ENCODE data around the gene APOBEC4. TPM values are rescaled to one million over a fixed set of nuclear protein-coding genes. Genes with fewer than 3 reads are reported as not detected.

The APOBEC4 gene
- total and polyA plus RNA-seq, 2 of the 4 experiments (the other 2 are of a cell fraction): not detected

DNA sequence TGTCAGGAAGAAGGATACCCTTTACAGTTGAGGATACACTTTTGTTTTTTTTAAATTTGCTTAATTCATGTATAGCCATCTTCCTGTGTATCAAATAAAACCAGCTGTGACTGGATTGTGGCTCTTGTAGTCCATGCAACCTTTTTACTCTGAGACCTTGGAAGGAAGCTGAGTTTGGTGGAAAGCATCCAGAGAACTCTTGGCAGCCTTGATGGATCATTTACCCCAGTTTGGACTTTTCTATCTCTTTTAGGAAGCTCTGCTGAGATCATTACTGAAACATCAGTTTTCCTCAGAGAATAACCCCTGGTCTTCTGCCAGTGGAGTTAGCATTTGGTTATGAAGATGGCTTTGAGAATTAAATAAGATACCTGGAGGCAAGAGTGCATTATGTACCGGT lies 21.2 kb upstream of the APOBEC4 start:
- Histone ChIP-seq H3K14ac (replicated peaks; ENCODE audit: low read depth, low read length) (no peak overlapping the region), H3K56ac (ENCODE audit: extremely low read depth, insufficient read depth, low read length) (no peak overlapping the region), H2BK120ac (ENCODE audit: low read depth, low read length) (no peak overlapping the region), H4K20me1 (ENCODE audit: insufficient read depth, low read length) (no peaks in the 10 kb centered on the region), H3K18ac (ENCODE audit: low read depth, low read length) (no peak overlapping the region), H3K27ac (ENCODE audit: insufficient read depth, low read length) (no peak overlapping the region), H3K9ac (ENCODE audit: low read depth, low read length) (no peak overlapping the region), H3K4ac (ENCODE audit: low read depth, low read length) (no peak overlapping the region), H2AK5ac (ENCODE audit: low read depth, low read length) (no peak overlapping the region), H3K4me3 (ENCODE audit: insufficient read depth, low read depth, low read length) (no peak overlapping the region), H2BK5ac (ENCODE audit: low read depth, low read length, poor library complexity, severe bottlenecking) (no peak overlapping the region), H4K8ac (ENCODE audit: low read depth in 2 of 2, low read length in 2 of 2) (no peak overlapping the region), H3K4me2 (ENCODE audit: low read depth, low read length) (no peak overlapping the region), H3K79me1 (ENCODE audit: low read depth in 1 of 2, low read length in 2 of 2) (peaks cover 0 to 4% of the 10 kb centered on the region in 2 experiments; a peak in 2 of 4 replicates), H3K23ac (ENCODE audit: low read depth, low read length) (no peak overlapping the region), H3K4me1 (ENCODE audit: control insufficient read depth, insufficient read depth, low read length) (no peaks in the 10 kb centered on the region; the same call in 1 of the 2 replicates), H3K27me3 (ENCODE audit: control insufficient read depth, insufficient read depth, low read length) (no peaks in the 10 kb centered on the region), H4K91ac (ENCODE audit: insufficient read depth, low read depth, low read length) (no peak overlapping the region), H2AFZ (replicated peaks; ENCODE audit: low read length, poor library complexity) (no peak overlapping the region), H4K5ac (ENCODE audit: low read depth, low read length) (no peak overlapping the region), H2BK15ac (ENCODE audit: low read depth, low read length) (no peak overlapping the region), H3K9me3 (ENCODE audit: control insufficient read depth, insufficient read depth, low read length) (no peaks in the 10 kb centered on the region), H3K9me1 (ENCODE audit: insufficient read depth, low read length) (no peaks in the 10 kb centered on the region), H2AK9ac (replicated peaks; ENCODE audit: low read depth, low read length, poor library complexity) (no peak overlapping the region), H3K36me3 (ENCODE audit: control insufficient read depth, insufficient read depth, low read length) (no peaks in the 10 kb centered on the region), H2BK20ac (ENCODE audit: low read depth, low read length) (no peak overlapping the region)
- ATAC-seq (ENCODE audit: low read depth): no peak; the same call in 1 of the 2 replicates
- peak; percentile 40 for DNase-seq
- in situ Hi-C loops (cut with MboI; ENCODE audit: low sequenced_read_pairs) (loop anchor here (25.0 kb wide), 1 partner anchor 988 kb away; no protein-coding TSS in a partner anchor), dilution Hi-C loops (cut with HindIII; ENCODE audit: low sequenced_read_pairs, unreplicated experiment) (loop anchor here (25.0 kb wide), 1 partner anchor 238 kb away; no protein-coding TSS in a partner anchor), intact Hi-C loops (cut with micrococcal nuclease) (no loop called here)
- no CpG with 5 or more reads among the region's 1 CpG for WGBS, 2 experiments (ENCODE audit: extremely low coverage in 2 of 2, insufficient read length in 1 of 2)
- TF ChIP-seq, protein P1, sequence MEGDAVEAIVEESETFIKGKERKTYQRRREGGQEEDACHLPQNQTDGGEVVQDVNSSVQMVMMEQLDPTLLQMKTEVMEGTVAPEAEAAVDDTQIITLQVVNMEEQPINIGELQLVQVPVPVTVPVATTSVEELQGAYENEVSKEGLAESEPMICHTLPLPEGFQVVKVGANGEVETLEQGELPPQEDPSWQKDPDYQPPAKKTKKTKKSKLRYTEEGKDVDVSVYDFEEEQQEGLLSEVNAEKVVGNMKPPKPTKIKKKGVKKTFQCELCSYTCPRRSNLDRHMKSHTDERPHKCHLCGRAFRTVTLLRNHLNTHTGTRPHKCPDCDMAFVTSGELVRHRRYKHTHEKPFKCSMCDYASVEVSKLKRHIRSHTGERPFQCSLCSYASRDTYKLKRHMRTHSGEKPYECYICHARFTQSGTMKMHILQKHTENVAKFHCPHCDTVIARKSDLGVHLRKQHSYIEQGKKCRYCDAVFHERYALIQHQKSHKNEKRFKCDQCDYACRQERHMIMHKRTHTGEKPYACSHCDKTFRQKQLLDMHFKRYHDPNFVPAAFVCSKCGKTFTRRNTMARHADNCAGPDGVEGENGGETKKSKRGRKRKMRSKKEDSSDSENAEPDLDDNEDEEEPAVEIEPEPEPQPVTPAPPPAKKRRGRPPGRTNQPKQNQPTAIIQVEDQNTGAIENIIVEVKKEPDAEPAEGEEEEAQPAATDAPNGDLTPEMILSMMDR (conservative IDR thresholded peaks at IDR 0.05; ENCODE audit: low read depth, low read length): no peak
- TF ChIP-seq BHLHE40 (IDR thresholded peaks at IDR 0.05; ENCODE audit: low read depth, low read length) (no peak), RFX5 (IDR thresholded peaks at IDR 0.05; ENCODE audit: low read depth, low read length) (no peak), MXI1 (IDR thresholded peaks at IDR 0.05; ENCODE audit: borderline replicate concordance, low read depth, low read length) (no peak), SMC3 (IDR thresholded peaks at IDR 0.05; ENCODE audit: low read depth, low read length) (no peak), MAZ (IDR thresholded peaks at IDR 0.05; ENCODE audit: borderline replicate concordance, low read depth, low read length) (no peak), CEBPB (IDR thresholded peaks at IDR 0.05; ENCODE audit: low read depth, low read length) (no peak), CHD1 (IDR thresholded peaks at IDR 0.05; ENCODE audit: low read depth, low read length) (no peak), POLR2A (IDR thresholded peaks at IDR 0.05; ENCODE audit: low read depth, low read length) (no peak), NFE2L2 (IDR thresholded peaks at IDR 0.05; ENCODE audit: low read depth, low read length) (no peak), MAFK (IDR thresholded peaks at IDR 0.05; ENCODE audit: low read depth, low read length) (no peak), RAD21 (IDR thresholded peaks at IDR 0.05; ENCODE audit: low read length) (no peak), FOS (IDR thresholded peaks at IDR 0.05; ENCODE audit: low read depth, low read length) (no peak), RCOR1 (IDR thresholded peaks at IDR 0.05; ENCODE audit: insufficient replicate concordance, low read length) (no peak)
- TF ChIP-seq, protein P2, sequence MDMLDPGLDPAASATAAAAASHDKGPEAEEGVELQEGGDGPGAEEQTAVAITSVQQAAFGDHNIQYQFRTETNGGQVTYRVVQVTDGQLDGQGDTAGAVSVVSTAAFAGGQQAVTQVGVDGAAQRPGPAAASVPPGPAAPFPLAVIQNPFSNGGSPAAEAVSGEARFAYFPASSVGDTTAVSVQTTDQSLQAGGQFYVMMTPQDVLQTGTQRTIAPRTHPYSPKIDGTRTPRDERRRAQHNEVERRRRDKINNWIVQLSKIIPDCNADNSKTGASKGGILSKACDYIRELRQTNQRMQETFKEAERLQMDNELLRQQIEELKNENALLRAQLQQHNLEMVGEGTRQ (IDR thresholded peaks at IDR 0.05; ENCODE audit: low read depth, low read length): no peak
- TF ChIP-seq, protein P3, sequence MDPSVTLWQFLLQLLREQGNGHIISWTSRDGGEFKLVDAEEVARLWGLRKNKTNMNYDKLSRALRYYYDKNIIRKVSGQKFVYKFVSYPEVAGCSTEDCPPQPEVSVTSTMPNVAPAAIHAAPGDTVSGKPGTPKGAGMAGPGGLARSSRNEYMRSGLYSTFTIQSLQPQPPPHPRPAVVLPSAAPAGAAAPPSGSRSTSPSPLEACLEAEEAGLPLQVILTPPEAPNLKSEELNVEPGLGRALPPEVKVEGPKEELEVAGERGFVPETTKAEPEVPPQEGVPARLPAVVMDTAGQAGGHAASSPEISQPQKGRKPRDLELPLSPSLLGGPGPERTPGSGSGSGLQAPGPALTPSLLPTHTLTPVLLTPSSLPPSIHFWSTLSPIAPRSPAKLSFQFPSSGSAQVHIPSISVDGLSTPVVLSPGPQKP (IDR thresholded peaks at IDR 0.05; ENCODE audit: borderline replicate concordance, low read depth, low read length): no peak
- POLR2A ChIA-PET (ENCODE audit: unreplicated experiment): no interaction called here
- CTCF ChIA-PET: interaction anchor here (1.1 to 2.4 kb wide), 4 partner anchors 9 to 65 kb away, joined by 3 to 8 read pairs (median 4); no protein-coding TSS in a partner anchor
- BruUV-seq (replicated peaks): no TSS peak
